ENCODE data around the gene XCR1.
"Not testable (repeated sequence)": the region's sequence is repeated elsewhere in the genome, so short reads cannot be mapped to it uniquely, and the experiment has no call there.

Gene XCR1

DNA sequence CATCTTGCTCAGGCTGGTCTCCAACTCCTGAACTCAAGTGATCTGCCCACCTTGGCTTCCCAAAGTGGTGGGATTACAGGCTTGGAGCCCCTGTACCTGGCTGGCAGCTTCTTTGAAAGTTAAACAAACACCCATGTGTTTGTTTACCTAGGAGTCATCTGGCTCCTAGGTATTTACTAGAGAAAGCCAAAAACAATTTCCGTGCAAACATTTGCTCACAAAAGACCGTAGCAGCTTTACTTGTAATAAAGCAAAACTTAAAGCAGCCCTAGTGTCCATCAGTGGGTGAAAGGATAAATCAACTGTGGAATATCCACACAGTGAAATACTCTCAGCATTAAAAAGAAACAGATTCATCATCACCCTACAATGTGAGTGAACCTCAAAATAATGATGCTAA is 29.4 kb upstream of the XCR1 start:
- DNase-seq: no peak
- Histone ChIP-seq H3K27me3 (replicated peaks) (peaks cover 5% of the 10 kb centered on the region), H3K36me3 (replicated peaks) (no peaks in the 10 kb centered on the region), H3K27ac (no peak overlapping the region), H3K4me3 (ENCODE audit: low read depth, low read length) (no peak overlapping the region)
- TF ChIP-seq, protein P1, sequence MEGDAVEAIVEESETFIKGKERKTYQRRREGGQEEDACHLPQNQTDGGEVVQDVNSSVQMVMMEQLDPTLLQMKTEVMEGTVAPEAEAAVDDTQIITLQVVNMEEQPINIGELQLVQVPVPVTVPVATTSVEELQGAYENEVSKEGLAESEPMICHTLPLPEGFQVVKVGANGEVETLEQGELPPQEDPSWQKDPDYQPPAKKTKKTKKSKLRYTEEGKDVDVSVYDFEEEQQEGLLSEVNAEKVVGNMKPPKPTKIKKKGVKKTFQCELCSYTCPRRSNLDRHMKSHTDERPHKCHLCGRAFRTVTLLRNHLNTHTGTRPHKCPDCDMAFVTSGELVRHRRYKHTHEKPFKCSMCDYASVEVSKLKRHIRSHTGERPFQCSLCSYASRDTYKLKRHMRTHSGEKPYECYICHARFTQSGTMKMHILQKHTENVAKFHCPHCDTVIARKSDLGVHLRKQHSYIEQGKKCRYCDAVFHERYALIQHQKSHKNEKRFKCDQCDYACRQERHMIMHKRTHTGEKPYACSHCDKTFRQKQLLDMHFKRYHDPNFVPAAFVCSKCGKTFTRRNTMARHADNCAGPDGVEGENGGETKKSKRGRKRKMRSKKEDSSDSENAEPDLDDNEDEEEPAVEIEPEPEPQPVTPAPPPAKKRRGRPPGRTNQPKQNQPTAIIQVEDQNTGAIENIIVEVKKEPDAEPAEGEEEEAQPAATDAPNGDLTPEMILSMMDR (IDR thresholded peaks at IDR 0.05; ENCODE audit: low read depth, low read length, missing control alignments): no peak
- in situ Hi-C loops (cut with HindIII; ENCODE audit: low pct_ligation_motif_present, low sequenced_read_pairs): loop anchor here (25.0 kb wide), 1 partner anchor 294 kb away; no protein-coding TSS in a partner anchor

DNA sequence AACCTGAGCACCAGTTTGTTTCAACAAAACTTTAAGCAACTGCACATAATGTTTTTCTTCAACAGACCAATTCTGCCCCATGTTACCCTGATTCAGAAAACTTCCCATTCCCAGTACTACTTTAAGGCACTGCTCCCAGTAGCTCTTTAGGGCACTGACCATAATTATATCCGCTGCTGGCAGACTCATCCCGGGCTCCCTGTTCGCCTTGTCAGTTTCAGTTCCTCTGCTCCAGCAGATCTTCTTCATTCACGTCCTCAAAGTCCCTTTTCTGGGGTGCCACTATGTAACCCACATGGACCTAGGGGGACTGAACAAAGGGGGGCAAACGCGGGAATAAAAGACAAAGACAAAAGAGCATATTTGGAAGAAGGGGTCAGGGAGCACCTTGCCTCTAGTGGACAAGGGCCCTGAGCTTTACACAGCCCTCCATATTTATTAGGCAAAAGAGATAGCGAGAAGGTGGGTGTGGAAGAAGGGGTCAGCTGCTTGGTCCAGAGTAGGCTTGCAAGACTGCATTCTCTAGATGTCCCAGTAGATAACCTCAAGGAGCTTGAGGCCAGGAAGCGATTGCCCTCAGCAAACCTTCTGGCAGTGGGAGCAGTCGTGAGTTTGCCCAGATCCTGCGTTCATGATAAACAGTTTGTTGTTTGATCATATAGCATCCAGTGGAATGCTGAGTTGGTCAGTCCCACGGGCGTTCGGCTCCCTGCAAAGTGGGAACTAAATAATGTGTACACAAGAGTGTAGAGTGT is 26.7 kb upstream of the XCR1 start:
- not testable (repeated sequence) for H3K36me3 ChIP-seq (replicated peaks); H3K4me3 ChIP-seq (ENCODE audit: low read depth, low read length); H3K27ac ChIP-seq; DNase-seq; H3K27me3 ChIP-seq (replicated peaks)
- in situ Hi-C loops (cut with HindIII; ENCODE audit: low pct_ligation_motif_present, low sequenced_read_pairs): loop anchor here (25.0 kb wide), 1 partner anchor 292 kb away; no protein-coding TSS in a partner anchor

DNA sequence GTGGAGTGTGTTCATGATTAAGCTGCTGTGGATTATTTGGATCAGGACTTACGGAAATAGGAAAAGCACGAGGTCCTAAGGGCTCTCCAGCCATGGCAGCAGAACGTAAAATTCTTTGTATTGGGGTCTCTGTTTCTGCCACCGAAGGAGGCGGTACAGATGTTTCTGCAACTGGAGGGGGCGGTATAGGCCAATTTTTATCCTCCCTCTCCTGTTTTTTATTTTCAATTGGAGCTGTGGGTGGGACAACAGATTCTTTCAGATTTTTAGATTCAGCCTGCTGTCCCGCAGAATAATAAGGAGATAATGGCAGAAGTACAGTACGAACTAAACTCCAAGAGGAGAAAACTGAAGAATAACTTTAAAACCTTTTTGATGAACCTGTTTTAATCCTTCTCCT is 26.0 kb upstream of the XCR1 start:
- not testable (repeated sequence) for H3K27ac ChIP-seq; DNase-seq; H3K36me3 ChIP-seq (replicated peaks); H3K4me3 ChIP-seq (ENCODE audit: low read depth, low read length); H3K27me3 ChIP-seq (replicated peaks)
- in situ Hi-C loops (cut with HindIII; ENCODE audit: low pct_ligation_motif_present, low sequenced_read_pairs): loop anchor here (25.0 kb wide), 1 partner anchor 291 kb away; no protein-coding TSS in a partner anchor

DNA sequence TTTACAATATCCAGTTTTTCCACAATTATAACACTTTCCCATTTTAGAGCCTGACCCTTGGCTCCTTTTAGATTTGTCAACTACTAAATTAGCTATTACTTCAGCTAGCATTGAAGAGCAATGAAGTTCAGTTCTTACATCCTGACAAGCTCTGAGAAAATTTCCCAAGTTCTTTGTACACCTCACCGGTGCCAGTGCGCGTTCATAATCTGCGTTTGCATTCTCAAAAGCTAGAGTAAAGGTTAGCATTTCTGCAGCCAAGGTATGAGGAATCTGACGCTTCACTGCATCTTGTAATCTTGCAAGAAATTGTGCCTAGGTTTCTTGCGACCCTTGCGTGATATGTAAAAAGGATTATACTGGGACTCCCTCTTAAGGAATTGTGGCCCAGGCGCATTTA is 25.2 kb upstream of the XCR1 start:
- DNase-seq: no peak
- Histone ChIP-seq H3K27ac (no peak overlapping the region), H3K4me3 (ENCODE audit: low read depth, low read length) (no peak overlapping the region), H3K36me3 (replicated peaks) (no peaks in the 10 kb centered on the region), H3K27me3 (replicated peaks) (peaks cover 2% of the 10 kb centered on the region)
- TF ChIP-seq, protein P1 (IDR thresholded peaks at IDR 0.05; ENCODE audit: low read depth, low read length, missing control alignments): no peak
- in situ Hi-C loops (cut with HindIII; ENCODE audit: low pct_ligation_motif_present, low sequenced_read_pairs): loop anchor here (25.0 kb wide), 1 partner anchor 290 kb away; no protein-coding TSS in a partner anchor

DNA sequence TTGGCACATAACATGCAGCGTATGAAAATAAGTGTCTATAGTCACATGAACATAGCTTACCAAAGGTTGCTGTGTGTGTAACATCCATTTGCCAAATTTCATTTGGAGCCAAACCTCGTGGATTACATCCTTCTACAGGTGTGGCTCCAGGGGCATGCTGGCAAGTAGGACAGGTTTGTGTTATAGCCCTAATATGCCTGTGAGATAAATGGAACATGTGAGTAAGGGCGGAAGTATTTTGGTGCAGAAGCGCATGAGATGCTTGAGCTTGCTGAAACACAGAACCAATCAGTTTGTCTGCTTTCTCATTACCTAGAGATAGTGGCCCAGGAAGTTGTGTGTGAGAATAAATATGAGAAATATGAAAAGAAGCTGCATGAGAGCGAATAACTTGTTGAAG is 21.8 kb upstream of the XCR1 start:
- in situ Hi-C loops (cut with HindIII; ENCODE audit: low pct_ligation_motif_present, low sequenced_read_pairs): no loop called here

DNA sequence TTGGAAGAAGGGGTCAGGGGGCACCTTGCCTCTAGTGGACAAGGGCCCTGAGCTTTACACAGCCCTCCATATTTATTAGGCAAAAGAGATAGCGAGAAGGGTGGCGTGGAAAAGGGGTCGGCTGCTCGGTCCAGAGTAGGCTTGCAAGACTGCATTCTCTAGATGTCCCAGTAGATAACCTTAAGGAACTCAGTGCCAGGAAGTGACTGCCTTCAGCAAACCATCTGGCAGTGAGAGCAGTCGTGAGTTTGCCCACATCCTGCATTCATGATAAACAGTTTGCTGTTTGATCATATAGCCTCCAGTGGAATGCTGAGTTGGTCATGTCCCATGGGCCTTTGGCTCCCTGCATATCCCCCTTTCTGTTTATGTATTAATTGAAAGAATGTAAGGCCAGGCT is 18.9 kb upstream of the XCR1 start:
- peak; percentile 25 for DNase-seq
- H3K27ac ChIP-seq; H3K27me3 ChIP-seq (replicated peaks); in situ Hi-C loops (cut with HindIII; ENCODE audit: low pct_ligation_motif_present, low sequenced_read_pairs); H3K4me3 ChIP-seq (ENCODE audit: low read depth, low read length); H3K36me3 ChIP-seq (replicated peaks): not testable (repeated sequence)

More for the DNA sequence above, 21.8 kb upstream of the XCR1 start:
- DNase-seq: no peak
- TF ChIP-seq, protein P1 (IDR thresholded peaks at IDR 0.05; ENCODE audit: low read depth, low read length, missing control alignments): no peak
- peaks cover 2% of the 10 kb centered on the region for H3K27me3 ChIP-seq (replicated peaks)
- no peak overlapping the region for H3K4me3 ChIP-seq (ENCODE audit: low read depth, low read length)
- H3K36me3 ChIP-seq (replicated peaks): no peaks in the 10 kb centered on the region
- H3K27ac ChIP-seq: no peak overlapping the region

DNA sequence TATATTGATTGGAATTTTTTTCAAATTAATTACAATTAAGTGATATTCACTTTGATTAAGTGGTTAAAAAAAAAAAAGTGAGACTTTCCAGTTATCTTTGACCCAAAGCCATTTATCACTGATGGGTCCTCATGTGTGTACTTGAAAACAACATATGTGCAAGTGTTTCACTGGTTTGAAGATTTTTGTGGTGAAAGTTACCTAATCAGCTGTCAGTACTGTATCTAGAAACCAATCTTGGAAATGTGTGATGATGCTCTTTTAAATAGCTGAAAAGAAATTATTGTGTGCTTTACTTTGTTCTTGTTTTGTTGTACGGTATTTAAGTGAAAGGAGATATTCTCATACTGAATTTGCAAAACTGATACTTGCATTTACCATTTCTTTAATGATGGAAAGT is 11.6 kb upstream of the XCR1 start:
- no peak for DNase-seq
- in situ Hi-C loops (cut with HindIII; ENCODE audit: low pct_ligation_motif_present, low sequenced_read_pairs): no loop called here
- Histone ChIP-seq H3K27me3 (replicated peaks) (peaks cover 2% of the 10 kb centered on the region), H3K27ac (no peak overlapping the region), H3K36me3 (replicated peaks) (no peaks in the 10 kb centered on the region), H3K4me3 (ENCODE audit: low read depth, low read length) (no peak overlapping the region)
- TF ChIP-seq, protein P1 (IDR thresholded peaks at IDR 0.05; ENCODE audit: low read depth, low read length, missing control alignments): no peak

DNA sequence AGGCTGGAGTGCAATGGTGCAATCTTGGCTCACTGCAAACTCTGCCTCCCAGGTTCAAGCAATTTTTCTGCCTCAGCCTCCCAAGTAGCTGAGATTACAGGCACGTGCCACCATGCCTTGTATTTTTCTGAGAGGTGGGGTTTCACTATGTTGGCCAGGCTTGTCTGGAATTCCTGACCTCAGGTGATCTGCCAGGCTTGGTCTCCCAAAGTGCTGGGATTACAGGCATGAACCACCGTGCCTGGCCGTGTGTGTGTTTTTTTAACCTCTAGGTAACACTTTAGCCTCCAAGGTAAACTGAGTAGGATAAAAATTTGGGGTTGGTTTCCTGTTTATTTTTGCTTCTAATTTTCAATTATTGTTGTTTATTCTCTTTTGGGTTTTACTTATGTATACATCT is 10.8 kb upstream of the XCR1 start:
- in situ Hi-C loops (cut with HindIII; ENCODE audit: low pct_ligation_motif_present, low sequenced_read_pairs); H3K36me3 ChIP-seq (replicated peaks); H3K4me3 ChIP-seq (ENCODE audit: low read depth, low read length); H3K27me3 ChIP-seq (replicated peaks); DNase-seq; H3K27ac ChIP-seq: not testable (repeated sequence)
